Measurements from ENCODE around the gene PPP6R2.

DNA sequence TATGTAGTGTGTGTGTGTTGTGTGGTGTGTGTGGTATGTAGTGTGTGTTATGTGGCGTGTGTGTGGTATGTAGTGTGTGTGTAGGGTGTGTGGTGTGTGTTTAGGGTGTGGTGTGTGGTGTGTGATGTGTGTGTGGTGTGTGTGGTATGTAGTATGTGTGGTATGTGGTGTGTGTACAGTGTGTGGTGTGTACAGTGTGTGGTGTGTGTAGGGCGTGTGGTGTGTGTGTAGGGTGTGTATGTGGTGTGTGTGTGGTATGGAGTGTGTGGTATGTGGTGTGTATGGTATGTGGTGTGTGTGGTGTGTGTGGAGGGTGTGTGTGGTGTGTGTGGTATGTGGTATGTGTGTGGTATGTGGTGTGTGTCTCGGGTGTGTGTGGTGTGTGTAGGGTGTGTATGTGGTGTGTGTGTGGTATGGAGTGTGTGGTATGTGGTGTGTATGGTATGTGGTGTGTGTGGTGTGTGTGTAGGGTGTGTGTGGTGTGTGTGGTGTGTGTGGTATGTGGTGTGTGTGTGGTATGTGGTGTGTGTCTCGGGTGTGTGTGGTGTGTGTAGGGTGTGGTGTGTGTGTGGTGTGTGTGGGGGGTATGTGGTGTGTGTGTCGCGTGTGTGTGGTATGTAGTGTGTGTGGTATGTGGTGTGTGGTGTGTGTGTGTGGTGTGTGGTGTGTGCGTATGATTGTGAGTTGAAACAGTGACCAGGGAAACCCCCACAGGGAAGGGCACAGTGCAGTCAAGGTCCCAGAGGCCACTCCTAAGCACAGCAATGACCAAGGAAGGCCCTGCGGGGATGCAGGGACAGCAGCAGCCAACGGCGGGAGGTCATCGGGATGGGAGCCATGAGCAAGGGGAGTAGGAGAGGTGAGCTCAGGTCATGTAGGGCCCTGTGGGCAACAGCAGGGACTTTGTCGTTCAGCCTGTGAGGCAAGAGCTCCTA is 2.9 kb upstream of the PPP6R2 start:
- TF ChIP-seq, protein P1, sequence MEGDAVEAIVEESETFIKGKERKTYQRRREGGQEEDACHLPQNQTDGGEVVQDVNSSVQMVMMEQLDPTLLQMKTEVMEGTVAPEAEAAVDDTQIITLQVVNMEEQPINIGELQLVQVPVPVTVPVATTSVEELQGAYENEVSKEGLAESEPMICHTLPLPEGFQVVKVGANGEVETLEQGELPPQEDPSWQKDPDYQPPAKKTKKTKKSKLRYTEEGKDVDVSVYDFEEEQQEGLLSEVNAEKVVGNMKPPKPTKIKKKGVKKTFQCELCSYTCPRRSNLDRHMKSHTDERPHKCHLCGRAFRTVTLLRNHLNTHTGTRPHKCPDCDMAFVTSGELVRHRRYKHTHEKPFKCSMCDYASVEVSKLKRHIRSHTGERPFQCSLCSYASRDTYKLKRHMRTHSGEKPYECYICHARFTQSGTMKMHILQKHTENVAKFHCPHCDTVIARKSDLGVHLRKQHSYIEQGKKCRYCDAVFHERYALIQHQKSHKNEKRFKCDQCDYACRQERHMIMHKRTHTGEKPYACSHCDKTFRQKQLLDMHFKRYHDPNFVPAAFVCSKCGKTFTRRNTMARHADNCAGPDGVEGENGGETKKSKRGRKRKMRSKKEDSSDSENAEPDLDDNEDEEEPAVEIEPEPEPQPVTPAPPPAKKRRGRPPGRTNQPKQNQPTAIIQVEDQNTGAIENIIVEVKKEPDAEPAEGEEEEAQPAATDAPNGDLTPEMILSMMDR (tag by site-specific recombination; IDR thresholded peaks at IDR 0.05), result no peak
- TF ChIP-seq ZNF121 (tag by site-specific recombination; IDR thresholded peaks at IDR 0.05), result no peak
